ENCODE measurements around the gene CEP85L.

Gene CEP85L

DNA sequence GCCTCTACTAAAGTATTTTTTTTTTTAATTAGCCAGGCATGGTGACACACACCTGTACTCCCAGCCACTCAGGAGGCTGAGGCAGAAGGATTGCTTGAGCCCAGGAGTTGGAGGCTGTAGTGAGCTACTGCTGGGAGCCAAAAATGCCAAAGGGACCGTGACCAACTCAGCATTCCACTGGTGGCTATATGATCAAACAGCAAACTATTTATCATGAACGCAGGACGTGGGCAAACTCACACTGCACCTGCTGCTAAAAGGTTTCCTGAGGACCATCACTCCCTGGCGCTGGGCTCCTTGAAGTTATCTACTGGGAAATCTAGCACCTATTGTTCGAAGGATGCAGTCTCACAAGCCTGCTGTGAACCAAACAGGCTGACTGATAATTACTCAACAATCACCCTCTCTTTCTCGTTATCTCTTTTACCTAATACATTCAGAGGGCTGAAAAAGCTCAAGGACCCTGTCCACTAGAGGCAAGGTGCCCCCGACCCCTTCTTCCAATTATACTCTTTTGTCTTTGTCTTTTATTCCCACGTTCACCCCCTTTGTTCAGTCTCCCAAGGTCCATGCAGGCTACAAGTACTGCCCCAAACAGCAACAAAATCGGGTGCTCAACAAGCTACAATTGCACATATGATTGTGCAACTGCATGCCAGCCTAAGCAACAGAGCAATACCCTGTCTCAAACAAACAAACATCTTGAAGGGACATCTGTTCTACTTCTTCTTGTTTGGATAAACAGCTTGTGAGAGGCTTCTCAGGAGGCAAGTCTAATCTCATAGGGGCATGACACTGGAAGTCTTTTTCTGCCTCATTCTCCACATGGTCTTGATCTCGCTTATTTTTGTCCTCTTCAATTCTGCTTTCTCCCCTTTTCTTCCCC is 151.0 kb downstream of the CEP85L start:
- Histone ChIP-seq H2AFZ (ENCODE audit: low read depth) (no peak overlapping the region), H3K9ac (no peak overlapping the region), H3K79me2 (ENCODE audit: insufficient read depth, low read depth) (no peaks in the 10 kb centered on the region), H3K4me2 (no peak overlapping the region), H4K20me1 (ENCODE audit: insufficient read depth) (no peaks in the 10 kb centered on the region), H3K4me3 (IDR thresholded peaks at IDR 0.05; ENCODE audit: insufficient read depth, low read depth, low read length) (no peak overlapping the region), H3K27ac (no peak overlapping the region), H3K27me3 (ENCODE audit: insufficient read depth, low read depth) (no peaks in the 10 kb centered on the region), H3K4me1 (ENCODE audit: low read depth, poor library complexity, severe bottlenecking) (no peaks in the 10 kb centered on the region), H3K36me3 (ENCODE audit: insufficient read depth) (no peaks in the 10 kb centered on the region)
- TF ChIP-seq, protein P1, sequence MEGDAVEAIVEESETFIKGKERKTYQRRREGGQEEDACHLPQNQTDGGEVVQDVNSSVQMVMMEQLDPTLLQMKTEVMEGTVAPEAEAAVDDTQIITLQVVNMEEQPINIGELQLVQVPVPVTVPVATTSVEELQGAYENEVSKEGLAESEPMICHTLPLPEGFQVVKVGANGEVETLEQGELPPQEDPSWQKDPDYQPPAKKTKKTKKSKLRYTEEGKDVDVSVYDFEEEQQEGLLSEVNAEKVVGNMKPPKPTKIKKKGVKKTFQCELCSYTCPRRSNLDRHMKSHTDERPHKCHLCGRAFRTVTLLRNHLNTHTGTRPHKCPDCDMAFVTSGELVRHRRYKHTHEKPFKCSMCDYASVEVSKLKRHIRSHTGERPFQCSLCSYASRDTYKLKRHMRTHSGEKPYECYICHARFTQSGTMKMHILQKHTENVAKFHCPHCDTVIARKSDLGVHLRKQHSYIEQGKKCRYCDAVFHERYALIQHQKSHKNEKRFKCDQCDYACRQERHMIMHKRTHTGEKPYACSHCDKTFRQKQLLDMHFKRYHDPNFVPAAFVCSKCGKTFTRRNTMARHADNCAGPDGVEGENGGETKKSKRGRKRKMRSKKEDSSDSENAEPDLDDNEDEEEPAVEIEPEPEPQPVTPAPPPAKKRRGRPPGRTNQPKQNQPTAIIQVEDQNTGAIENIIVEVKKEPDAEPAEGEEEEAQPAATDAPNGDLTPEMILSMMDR (conservative IDR thresholded peaks at IDR 0.05; ENCODE audit: low read depth, low read length), result no peak

DNA sequence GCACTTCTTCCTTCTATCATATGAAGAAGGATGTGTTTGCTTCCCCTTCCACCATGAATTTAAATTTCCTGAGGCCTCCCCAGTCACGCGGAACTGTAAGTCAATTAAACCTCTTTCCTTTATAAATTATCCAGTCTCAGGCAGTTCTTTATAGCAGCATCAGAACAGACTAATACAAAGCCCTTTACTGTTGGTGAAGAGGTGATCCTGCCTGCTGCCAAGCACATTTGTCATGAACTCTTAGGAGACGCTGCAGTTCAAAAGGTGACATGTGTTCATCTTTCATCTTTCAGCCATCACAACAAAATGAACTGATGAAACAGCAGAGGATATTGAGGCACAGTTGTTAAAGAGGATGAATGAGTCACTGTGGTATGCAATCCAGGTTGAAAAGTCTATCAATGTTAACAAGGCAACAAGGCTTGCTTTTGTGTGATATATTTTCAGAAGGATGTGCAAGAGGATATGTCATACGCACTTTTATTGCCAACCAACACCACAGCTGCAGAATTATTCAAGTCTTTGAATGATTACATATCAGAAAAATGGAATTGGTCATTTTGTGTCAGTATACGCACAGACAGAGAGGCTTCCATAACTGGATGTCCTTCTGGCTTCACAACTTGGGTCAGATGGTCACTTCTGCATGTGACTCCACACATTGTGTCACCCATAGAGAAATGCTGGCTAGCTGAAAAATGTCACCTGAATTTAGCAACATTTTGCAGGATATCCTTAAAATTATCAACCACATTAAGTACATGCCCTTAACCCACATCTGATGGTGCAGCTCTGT is 155.7 kb downstream of the CEP85L start:
- no peaks in the 10 kb centered on the region for H4K20me1 ChIP-seq (ENCODE audit: insufficient read depth)
- H3K27me3 ChIP-seq (ENCODE audit: insufficient read depth, low read depth), result no peaks in the 10 kb centered on the region
- H2AFZ ChIP-seq (ENCODE audit: low read depth), result no peak overlapping the region
- no peaks in the 10 kb centered on the region for H3K36me3 ChIP-seq (ENCODE audit: insufficient read depth)
- no peak overlapping the region for H3K4me3 ChIP-seq (IDR thresholded peaks at IDR 0.05; ENCODE audit: insufficient read depth, low read depth, low read length)
- TF ChIP-seq, protein P1 (conservative IDR thresholded peaks at IDR 0.05; ENCODE audit: low read depth, low read length), result no peak
- no peaks in the 10 kb centered on the region for H3K79me2 ChIP-seq (ENCODE audit: insufficient read depth, low read depth)
- no peak overlapping the region for H3K9ac ChIP-seq
- no peaks in the 10 kb centered on the region for H3K4me1 ChIP-seq (ENCODE audit: low read depth, poor library complexity, severe bottlenecking)
- H3K4me2 ChIP-seq, result no peak overlapping the region
- no peak overlapping the region for H3K27ac ChIP-seq

DNA sequence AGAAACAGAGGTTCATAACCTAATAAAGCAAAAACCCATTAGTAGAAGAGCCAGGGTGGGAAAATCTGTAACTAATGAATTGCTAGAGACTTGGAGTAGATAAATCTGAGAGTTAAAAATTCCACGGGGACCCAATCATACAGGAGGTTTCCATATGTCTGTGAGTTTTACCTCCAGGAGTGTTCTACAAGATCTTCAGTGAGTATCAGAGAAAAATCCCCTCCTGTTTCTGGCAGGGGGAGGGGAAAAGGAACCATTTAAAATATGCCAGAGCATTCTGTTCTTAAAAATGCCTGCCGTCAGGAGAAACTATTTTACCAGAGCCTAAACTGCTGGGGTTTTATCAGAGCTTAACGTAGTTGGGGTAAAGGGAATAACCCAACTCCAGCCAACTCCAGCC is 157.3 kb downstream of the CEP85L start:
- no peak overlapping the region for H3K4me3 ChIP-seq (IDR thresholded peaks at IDR 0.05; ENCODE audit: insufficient read depth, low read depth, low read length)

DNA sequence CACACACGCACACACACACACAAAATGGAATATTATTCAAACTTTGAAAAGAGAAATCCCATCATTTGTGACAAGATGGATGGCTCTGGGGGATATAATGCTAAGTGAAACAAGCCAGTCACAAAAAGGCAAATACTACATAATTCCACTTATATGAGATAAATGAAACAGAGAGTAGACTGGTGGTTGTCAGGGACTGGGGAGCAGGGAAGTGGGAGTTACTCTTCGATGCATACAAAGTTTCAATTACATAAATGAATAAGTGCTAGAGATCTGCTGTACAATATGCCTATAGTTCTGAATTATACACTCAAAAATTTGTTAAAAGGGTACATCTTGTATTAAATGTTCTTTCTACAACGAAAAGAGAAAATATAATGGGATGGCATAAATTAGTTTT is 161.4 kb downstream of the CEP85L start:
- Histone ChIP-seq H3K79me2 (ENCODE audit: insufficient read depth, low read depth) (no peaks in the 10 kb centered on the region), H4K20me1 (ENCODE audit: insufficient read depth) (no peaks in the 10 kb centered on the region), H3K4me2 (no peak overlapping the region), H3K27ac (no peak overlapping the region), H3K27me3 (ENCODE audit: insufficient read depth, low read depth) (no peaks in the 10 kb centered on the region), H3K9ac (no peak overlapping the region), H3K4me1 (ENCODE audit: low read depth, poor library complexity, severe bottlenecking) (peaks cover 12% of the 10 kb centered on the region), H3K4me3 (IDR thresholded peaks at IDR 0.05; ENCODE audit: insufficient read depth, low read depth, low read length) (no peak overlapping the region), H3K36me3 (ENCODE audit: insufficient read depth) (no peaks in the 10 kb centered on the region), H2AFZ (ENCODE audit: low read depth) (no peak overlapping the region)
- TF ChIP-seq, protein P1 (conservative IDR thresholded peaks at IDR 0.05; ENCODE audit: low read depth, low read length), result no peak

More for the DNA sequence above, 157.3 kb downstream of the CEP85L start:
- no peaks in the 10 kb centered on the region for H4K20me1 ChIP-seq (ENCODE audit: insufficient read depth)
- no peak overlapping the region for H3K27ac ChIP-seq
- no peaks in the 10 kb centered on the region for H3K27me3 ChIP-seq (ENCODE audit: insufficient read depth, low read depth)
- no peak overlapping the region for H3K4me2 ChIP-seq
- H2AFZ ChIP-seq (ENCODE audit: low read depth), result no peak overlapping the region
- H3K4me1 ChIP-seq (ENCODE audit: low read depth, poor library complexity, severe bottlenecking), result no peaks in the 10 kb centered on the region
- no peak overlapping the region for H3K9ac ChIP-seq
- no peaks in the 10 kb centered on the region for H3K79me2 ChIP-seq (ENCODE audit: insufficient read depth, low read depth)
- TF ChIP-seq, protein P1 (conservative IDR thresholded peaks at IDR 0.05; ENCODE audit: low read depth, low read length), result no peak
- no peaks in the 10 kb centered on the region for H3K36me3 ChIP-seq (ENCODE audit: insufficient read depth)

Data from KMS-11 (cell line).